Stimulated activated CD4-positive, alpha-beta T cell treated with anti-CD3 and anti-CD28 coated beads, TNF-alpha, amount 100 ng/mL, for 24 hours (primary cell): ENCODE results near the gene EWSR1.
"Not testable (repeated sequence)": the region's sequence is repeated elsewhere in the genome, so short reads cannot be mapped to it uniquely, and the experiment has no call there.

ENCODE experiments used
- DNase-seq, 3 experiments: peaks; one replicate each; pipeline ENCODE4 v3.0.0-alpha.2; 2020; ENCODE audit warnings: low read depth in 3 of 3

Gene EWSR1

DNA sequence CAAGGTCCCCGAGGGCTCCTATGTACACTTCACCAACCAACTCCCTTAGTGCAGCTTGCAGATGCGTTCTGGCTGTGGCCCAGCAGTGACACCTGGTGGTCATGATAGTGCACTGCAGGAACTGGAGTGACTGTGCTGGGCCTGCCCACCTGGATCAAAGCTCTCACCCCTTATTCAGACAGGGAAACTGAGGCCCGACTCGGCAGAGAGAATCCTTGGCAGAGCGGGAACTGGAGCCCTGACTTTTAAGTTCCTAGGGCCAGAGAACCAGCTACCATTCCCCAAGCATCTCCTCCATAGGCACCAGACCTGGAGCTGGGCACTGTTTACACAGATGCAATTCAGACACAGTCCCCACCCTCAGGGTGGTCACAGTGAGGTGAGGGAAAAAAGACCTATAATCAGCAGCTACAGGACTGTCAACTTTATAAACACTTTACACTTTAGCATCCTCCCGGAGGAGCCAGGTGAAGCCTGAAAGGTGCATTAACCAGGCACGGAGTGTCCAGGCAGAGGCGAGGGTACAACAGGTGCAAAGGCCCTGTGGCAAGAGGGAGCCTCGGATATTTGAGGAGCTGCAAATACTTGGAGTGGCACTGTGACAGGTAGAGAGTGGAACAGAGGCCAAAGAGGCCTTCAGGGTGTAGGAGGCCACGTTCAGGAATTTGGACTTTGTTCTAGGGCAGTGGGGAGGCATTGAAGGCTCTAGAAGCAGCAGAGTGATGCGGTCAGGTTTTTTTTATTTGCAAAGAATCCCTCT lies 22.3 kb upstream of the EWSR1 start:
- DNase-seq, result peak; percentile 45 to 65 (median 52)

DNA sequence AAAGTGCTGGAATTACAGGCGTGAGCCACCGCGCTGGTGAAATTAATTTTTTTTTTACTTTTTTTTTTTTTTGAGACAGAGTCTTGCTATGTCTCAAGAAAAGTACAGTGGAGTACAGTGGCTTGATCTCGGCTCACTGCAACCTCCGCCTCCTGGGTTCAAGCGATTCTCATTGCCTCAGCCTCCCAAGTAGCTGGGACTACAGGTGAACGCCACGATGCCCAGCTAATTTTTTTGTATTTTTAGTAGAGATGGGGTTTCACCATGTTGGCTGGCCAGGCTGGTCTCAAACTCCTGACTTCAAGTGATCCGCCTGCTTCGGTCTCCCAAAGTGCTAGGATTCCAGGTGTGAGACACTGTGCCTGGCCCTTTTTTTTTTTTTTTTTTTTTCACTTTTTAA lies 20.2 kb upstream of the EWSR1 start:
- not testable (repeated sequence) for DNase-seq

DNA sequence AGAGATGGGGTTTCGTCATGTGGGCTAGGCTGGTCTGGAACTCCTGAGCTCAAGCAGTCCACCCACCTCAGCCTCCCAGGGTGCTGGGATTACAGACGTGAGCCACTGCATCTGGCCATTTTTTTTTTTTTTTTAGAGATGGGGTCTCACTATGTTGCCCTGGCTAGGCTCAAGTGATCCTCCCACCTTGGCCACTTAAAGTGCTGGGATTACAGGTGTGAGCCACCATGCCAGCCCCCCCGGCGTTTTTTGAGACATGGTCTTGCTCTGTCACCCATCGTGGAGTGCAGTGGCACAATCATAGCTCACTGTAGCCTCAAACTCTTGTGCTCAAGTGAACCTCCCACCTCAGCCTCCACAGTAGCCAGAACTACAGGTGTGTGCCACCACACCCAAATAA lies 16.8 kb upstream of the EWSR1 start:
- DNase-seq, result no peak

DNA sequence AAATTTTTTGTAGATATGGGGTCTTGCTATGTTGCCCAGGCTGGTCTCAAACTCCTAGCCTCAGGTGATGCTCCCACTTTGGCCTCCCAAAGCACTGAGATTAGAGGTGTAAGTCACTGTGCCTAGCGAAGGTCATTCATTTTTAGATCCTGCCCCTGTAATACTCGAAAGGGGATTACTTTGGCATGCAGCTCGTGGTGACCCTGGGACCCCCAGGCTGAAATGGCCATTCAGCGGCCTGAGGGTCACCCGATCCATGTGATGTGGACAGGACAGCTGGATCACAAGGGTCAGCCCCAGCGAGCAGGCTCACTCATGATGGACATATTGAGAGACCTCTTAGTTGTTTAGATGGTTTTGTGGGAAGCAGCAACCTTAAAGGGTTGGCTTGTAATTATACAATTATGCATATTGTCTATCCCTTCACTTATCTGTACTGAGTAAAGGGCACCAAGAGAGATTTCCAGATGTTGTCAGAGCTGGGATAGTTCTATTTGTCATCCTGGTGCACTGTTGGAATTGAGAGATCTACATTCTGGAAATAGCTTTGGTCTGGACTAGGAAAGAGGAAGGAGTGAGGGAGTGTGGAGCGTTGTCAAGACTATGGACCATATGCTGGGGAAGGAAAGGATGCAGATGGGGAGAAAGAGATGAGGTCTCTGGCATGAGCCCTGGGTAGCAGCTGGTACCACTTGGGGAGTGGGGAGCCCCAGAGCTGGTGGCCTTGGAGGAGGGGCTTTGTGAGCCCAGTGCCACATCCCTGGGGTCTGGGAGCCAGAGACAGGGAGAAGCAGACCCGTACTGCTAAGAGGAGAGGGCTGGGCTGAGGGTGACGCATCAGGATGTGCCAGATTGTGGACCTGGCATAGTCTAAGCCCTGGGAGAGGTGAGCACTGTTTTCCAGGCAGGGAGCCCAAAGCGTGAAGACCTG lies 15.8 kb upstream of the EWSR1 start:
- no peak for DNase-seq

DNA sequence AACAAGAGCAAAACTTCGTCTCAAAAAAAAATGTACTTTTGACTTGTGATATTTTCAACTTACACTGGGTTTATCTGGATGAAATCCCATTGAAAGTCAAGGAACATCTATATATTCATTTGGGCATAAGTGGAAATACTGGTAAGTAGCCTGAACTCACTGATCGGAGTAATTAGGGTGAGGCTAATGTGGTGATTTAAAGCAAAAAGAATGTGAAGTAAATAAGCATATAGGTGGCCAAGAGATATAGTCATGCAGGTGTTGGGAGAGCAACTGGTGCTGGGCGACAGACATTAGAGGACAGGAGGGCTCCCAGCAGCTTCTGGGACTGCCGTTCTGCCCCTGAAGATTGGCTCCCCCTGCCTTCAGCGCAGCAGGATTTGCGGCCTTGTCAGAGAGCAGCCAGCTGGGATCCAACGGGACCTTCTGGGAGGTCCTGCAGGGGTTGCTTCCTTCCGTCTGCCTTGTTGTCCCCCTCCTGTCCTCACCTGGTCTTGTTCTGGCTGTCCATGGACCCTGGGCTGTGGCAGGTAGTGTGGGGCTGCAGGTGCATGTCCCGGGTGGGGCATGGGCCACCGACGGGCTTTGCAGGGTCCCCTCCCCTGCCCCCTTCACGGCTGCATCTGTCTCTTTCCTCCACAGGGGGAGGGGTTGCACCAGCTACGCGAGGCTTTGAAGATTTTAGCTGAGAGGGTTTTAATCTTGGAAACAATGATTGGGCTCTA lies 14.3 kb upstream of the EWSR1 start:
- DNase-seq, result no peak

DNA sequence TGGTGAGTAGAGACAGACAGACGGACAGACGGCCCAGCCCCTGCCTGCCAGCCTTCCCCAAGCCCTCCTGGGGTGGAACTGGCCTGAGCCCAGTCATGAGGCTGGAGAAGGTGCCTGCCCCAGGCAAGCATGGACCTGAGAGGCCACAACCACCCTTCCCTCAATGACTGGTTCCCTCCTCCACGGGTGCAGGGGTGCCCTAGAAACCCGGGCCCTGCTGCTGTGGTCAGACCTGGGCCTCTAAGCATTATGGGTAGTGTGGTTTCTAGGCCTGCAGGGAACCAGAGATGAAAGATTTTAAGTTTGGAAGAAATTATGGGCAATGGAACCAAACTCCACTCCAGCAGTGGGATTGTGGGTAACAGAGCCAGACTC lies 13.8 kb upstream of the EWSR1 start:
- no peak for DNase-seq

DNA sequence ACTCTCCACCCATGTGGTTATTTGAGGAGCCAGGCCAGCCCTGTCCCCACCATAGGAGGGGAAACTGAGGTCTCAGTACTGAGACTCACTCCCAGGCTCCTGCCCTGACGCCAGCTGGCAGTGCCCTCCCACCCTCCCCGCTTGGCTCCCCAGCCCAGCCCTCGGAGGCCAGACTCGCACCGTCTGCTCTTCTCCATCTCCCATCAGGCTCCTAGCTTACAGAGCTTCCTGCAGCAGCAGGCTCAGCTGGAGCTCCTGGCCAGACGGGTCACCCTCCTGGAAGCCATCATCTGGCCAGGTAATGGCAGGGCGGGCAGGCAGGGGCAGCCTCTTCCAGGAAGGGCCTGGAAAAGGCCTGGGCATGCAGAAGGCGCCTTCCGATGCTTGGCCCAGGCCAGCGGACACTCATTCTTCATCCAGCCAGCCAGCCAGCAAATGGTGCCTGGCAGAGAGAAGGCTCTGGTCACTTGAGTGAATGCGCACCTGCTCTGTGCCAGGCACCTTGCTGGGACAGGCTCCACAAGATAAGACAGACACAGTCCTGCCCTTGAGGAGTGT lies 12.9 kb upstream of the EWSR1 start:
- no peak for DNase-seq

DNA sequence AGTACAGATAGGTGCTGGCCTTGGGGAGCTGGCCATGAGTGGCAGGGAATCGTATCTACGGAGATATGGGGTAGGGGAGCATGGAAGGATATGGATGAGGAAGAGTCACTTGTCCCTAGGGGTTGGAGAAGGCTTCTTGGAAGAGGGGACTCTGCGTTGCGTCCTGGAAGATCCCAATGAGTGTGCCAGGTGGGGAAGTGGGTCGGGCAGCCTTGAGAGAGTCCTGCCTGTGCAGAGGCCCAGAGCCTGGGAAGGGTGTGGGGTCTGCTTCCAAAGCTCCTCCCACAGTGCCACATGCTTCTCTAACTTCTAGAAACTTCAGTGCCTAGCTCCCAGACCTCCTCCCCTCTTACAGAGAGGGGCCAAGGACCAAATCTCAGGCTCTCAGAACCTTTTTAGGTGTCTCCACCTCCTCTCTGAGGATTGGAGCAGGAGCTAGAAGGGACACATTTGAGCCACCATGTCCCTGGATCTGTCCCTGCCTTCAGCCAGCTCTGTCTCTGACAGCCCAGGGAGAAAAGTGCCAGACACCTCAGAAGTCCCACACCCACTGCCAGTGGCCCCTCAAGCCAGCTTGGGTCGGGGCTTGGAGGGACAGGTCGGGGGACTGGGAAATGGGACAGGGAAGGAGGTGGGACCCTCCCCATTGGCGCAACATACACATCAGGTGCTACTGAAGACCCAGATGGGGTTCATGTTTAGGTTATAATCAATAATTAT lies 11.3 kb upstream of the EWSR1 start:
- no peak for DNase-seq

DNA sequence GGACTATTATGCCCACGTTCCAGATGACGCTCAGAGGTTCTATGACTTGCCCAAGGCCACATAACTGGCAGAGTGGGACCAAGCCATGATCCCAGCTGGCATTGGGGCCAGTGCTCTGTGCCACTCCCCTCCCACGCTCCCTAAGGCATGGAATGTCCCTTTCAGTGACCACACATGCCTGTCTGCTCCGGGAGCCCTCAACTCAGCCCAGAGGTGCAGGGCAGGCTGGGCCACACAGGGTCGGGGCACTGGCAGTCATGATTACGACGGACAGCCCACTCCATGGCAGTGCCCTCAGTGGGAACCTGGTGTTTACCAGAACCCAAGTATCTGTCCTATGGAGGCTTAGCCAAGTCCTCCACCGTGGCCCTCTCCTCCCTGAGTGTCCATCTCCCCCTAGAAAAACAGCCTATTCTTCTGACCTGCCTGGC lies 10.3 kb upstream of the EWSR1 start:
- no peak for DNase-seq

DNA sequence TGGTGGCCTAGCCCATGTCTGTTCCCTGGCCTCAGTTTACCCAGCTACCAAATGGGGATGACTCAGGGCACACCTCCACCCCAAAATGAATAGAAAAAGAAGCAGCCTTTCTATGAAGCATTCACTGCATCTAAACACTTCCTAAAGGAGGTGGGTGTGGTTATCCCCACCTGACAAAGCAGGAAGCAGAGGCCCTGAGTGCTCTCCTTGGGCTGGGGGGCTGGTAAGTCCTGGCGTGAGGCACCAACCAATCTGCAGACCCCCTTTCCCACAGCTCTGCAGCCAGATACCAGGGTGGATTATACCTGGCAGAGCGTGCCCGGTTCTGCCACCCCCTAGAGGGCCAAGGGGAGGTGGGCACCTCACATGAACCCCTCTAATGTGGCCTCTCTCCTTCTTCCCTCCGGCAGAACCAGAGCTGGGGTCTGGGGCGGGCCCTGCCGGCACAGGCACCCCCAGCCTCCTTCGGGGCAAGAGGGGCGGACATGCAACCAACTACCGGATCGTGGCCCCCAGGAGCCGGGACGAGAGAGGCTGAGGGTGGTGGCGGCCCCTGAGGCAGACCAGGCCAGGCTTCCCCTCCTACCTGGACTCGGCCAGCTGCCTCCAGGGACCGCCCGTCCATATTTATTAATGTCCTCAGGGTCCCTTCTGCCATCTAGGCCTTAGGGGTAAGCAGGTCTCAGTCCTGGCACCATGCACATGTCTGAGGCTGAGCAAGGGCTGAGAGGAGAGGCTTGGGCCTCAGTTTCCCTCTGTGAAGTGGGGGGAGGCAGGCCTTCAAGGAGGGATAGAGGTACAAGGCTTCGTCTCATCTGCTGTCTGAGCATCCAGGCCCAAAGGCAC lies 9.4 kb upstream of the EWSR1 start:
- DNase-seq, result no peak

DNA sequence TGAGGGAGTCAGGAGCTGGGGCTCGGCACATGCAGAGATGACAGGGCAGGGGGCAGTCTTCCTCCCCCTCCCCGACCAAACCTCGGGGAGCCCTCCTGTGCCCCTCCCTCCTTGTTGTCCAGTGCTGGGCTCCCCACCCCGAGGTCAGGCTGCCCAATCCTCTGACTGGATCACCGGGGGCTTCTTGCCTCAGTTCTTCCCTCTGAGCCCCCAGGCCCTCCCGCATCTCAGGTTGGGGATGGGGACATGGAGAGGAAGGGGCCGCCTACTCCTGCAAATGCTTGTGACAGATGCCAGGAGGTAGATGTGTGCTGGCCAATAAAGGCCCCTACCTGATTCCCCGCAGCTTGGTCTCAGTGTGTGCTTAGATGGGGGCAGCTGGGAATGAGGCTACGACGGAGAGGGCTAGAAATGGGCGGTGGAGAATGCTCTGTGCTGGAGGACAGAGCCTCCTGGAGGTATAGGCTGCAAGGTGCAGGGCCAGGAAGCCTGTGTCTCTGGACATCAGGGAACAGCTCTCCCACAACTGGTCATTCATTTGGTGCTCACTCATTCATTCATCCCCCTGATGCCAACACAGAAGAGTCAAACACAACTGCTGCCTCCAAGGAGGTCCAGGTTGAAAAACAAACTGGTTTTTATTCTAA lies 8.7 kb upstream of the EWSR1 start:
- DNase-seq, result no peak

DNA sequence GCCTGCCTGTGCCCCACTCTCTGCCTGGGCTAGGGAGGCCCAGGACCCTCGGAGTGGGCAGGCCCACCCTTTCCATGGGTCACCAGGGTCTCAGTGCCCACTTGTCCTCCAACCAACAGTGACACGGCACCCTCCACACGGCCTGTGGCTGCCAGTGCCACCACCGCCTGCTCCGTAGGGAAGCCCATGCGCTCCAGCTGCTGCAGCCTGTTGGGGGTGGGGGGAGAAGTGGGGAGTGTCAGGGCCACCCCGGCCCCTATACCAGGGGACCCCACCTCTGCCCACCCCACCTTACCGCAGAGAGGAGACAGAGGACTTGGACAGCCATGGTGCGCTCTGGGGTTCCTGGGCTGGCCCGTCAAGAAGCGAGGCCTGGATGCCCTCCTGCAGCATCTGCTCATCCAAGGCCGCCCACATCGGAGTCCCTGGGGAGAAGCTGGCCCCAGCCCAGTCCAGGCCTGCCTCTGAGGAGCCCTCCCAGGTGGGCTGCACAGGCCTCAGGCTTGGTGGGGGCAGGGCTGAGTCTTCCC lies 8.0 kb upstream of the EWSR1 start:
- no peak for DNase-seq

DNA sequence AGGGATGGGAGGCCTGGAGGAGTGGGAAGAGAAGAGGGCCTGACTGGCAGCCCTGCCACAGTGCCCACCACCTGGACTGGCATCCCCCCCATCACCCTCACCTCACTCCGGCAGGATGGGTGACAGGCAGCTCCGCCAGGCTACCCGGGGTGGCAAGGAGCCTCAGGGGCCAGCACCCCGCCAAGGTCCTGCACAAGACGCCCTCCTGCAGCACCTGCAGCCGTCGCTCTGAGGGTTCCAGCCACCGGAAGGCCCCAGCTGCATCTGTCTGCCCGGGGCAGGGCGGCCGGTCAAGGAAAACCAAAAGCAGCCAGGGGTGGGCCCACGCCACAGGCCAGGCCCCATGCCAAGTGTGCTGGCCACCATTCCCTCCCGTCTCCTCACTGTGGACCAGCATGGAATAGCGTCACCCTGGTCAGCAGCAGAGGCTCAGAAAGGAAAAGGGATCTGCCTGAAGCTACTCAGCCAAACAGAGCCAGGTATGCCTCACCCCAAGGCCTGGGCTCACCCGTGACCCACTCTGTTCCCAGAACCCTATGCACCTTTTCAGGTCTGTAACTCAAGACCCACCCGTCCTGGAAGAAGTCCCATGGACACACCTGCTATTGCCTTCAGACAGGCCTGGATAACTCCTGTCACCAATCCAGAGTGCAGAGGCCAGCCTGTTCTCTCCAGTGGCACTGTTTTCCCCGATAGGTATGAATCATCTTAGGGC lies 7.3 kb upstream of the EWSR1 start:
- DNase-seq, result no peak

DNA sequence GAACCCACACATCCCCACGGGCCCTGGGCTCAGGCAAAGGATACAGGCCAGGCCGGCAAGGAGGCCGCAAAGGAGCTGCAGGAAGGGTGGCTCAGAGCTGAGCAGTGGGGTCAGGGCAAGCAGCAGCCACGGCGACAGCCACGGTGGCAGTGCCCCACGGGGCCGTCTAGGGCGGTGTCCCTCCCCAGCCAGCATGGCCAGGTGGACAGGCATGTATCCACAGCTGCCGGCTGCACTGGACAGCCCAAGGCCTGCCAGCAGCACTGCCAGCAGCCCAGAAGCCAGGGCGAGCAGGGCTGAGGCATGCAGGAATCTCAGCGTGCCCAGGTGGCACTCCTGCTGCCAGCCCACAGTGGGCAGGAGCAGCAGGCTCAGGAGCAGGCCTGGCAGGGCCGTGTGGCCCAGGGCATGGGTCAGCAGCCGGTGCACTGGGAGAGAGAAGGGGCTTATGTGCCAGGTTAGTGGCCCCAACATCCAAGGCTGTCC lies 4.2 kb upstream of the EWSR1 start:
- DNase-seq, result no peak

DNA sequence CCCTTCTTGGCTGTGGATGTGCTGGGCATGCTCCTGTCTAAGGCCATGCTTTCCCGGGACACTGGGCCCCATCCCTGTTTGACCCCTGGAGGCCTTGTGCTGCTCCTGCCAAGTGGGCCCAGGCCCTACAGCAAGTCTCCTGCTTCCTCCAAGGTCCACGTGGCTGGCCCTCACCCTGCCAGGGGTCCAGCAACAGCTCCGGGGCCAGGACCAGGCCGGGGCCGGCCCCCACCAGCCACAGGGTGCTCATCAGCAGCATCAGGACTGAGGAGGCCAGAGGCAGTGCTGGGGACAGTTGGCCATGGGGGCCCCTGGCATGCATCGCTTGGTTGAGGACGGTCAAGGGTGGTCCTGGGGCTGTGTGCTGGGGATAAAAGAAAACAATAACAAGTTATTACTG lies 2.8 kb upstream of the EWSR1 start:
- no peak for DNase-seq

DNA sequence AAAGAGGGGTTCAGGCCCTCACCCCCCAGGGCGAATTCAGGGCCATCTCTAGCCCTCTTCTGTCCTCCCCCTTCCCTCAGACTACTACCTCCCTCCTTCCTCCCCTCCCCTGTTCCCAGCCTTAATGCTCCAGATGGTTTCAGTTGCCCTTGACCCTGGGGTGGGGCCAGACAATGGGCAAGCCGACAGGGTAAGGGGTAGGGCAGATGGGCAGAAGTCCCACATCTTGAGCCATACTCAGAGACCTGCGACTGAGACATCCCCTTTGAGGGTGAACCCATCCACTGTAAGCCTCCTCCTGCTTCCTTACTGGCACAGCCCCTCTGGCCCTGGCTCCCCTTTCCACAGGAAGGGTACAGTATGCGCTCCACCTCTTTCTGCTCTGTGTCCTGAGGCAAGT lies 2.1 kb upstream of the EWSR1 start:
- no peak for DNase-seq

DNA sequence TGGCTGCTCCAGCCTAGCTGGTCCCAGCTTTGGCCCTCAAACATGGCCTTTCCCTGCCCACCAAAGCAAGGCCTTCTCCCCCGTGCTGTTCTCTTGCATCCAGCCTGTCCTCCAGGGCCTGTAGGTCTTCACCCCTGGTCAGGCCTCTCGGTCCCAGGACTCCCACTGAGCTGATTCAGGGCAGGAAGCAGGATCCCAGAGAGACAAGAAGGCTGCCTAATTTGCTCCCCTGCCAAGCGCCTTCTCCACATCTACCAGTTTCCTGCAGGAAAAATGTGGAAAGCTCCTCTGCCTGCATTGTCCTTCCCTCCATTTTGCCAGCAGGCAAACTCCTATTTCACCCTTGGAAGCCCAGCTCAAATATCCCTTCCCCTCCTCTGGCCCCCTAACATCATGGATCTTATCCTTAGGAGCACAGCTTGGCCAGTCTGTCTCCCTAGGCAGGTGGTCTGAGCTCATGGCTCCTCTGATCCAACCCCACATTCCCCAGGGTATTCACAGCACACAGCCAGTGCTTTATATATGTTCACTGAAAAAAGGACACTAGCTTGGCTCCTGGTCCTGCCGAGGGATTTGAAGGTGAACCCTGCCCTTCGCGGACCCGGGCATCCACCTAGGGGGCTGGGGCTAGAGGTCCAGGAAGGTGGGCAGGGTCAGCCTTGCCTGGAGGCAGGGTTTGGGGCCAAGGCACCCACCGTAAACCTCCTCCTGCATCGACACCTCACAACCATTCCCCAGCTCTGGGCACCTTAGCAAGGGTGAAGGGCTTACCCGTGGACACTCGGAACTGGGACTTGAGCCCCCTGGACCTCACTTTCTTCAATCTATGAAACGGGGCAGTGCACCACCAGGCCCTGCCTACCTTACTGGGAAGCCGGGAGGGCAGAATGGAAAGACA lies 1.3 kb upstream of the EWSR1 start:
- no peak for DNase-seq

DNA sequence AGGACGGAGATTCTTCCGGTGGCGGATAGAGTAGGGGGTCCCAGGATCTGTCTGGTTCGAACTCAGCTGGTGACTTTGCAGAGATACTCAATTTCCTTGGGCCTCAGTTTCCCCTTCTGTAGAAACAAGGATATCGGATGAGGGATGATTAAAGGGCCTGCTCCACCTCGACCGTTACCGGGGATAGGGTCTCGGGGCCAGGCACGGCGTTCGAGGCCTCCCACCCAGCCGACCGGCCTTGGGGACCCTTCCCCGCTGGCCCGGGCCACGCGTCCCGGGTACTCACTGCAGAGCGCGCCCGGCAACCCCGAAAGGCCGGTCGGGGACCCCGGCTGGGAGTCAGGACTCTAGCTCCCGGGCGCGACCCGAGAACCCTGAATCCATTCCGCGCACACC lies 608 bp upstream of the EWSR1 start:
- DNase-seq, result no peak
